ENCODE results near the gene SNAPC4.

- TF ChIP-seq CTCF (IDR thresholded peaks at IDR 0.05) (no peak), POLR2AphosphoS5 (IDR thresholded peaks at IDR 0.05; ENCODE audit: low read depth, low read length) (no peak), REST (IDR thresholded peaks at IDR 0.05; ENCODE audit: insufficient read depth in 1 of 2, low read depth in 2 of 2, low read length in 1 of 2) (no peak), TCF7L2 (IDR thresholded peaks at IDR 0.05; ENCODE audit: low read depth, low read length) (no peak), SIN3A (IDR thresholded peaks at IDR 0.05; ENCODE audit: borderline replicate concordance, insufficient read depth, low read depth, low read length) (no peak)
Measured at GRCh38 chr9:136404801-136405136, 4.8 kb upstream of the SNAPC4 start.
